ENCODE data around the gene PWP2. TPM values are rescaled to one million over a fixed set of nuclear protein-coding genes. Genes with fewer than 3 reads are reported as not detected.
"Not testable (repeated sequence)": the region's sequence is repeated elsewhere in the genome, so short reads cannot be mapped to it uniquely, and the experiment has no call there.

PWP2 gene
- total RNA-seq, 1 donor from 2014 or later: 10.9 TPM

- no peak overlapping the region for H3K27ac ChIP-seq
- H3K27me3 ChIP-seq (ENCODE audit: low read depth): no peaks in the 10 kb centered on the region
- peaks cover 58% of the 10 kb centered on the region for H3K36me3 ChIP-seq
- ATAC-seq (no peak), DNase-seq (no peak)
- H3K4me1 ChIP-seq: no peaks in the 10 kb centered on the region
- H3K4me3 ChIP-seq: no peak overlapping the region
- intact Hi-C loops (cut with DNase I): no loop called here
- TF ChIP-seq CTCF (IDR thresholded peaks at IDR 0.05): no peak
- H3K9me3 ChIP-seq: no peaks in the 10 kb centered on the region
These were observed 12.4 kb upstream of the PWP2 start for GRCh38 chr21:44094832-44095231.

GRCh38 chr21:44098507-44098906 lies 8.7 kb upstream of the PWP2 start:
- H3K9me3 ChIP-seq; intact Hi-C loops (cut with DNase I); H3K4me3 ChIP-seq; H3K27me3 ChIP-seq (ENCODE audit: low read depth); H3K4me1 ChIP-seq; H3K27ac ChIP-seq; ATAC-seq; DNase-seq: not testable (repeated sequence)
- H3K36me3 ChIP-seq: peaks cover 21% of the 10 kb centered on the region

- peaks cover 16% of the 10 kb centered on the region for H3K36me3 ChIP-seq
- H3K9me3 ChIP-seq; H3K4me3 ChIP-seq; intact Hi-C loops (cut with DNase I); H3K27me3 ChIP-seq (ENCODE audit: low read depth); H3K4me1 ChIP-seq; H3K27ac ChIP-seq; DNase-seq: not testable (repeated sequence)
- ATAC-seq: peak; percentile 86
These were observed 8.2 kb upstream of the PWP2 start for GRCh38 chr21:44098964-44099363.

GRCh38 chr21:44107589-44107988 lies 390 bp downstream of the PWP2 start:
- H3K4me3 ChIP-seq: peak overlapping the region; percentile 45
- H3K27ac ChIP-seq; H3K27me3 ChIP-seq (ENCODE audit: low read depth); intact Hi-C loops (cut with DNase I); DNase-seq; H3K4me1 ChIP-seq; H3K9me3 ChIP-seq; H3K36me3 ChIP-seq: not testable (repeated sequence)
- ATAC-seq: peak; percentile 73 to 81

- DNase-seq; H3K27me3 ChIP-seq (ENCODE audit: low read depth); H3K36me3 ChIP-seq; H3K4me1 ChIP-seq; H3K9me3 ChIP-seq; H3K4me3 ChIP-seq; intact Hi-C loops (cut with DNase I); H3K27ac ChIP-seq: not testable (repeated sequence)
- peak in 1 of 2 donors; percentile 59 for ATAC-seq
These were observed 6.6 kb downstream of the PWP2 start for GRCh38 chr21:44113702-44114371.

GRCh38 chr21:44122131-44122530 lies 14.9 kb downstream of the PWP2 start:
- ATAC-seq; H3K27me3 ChIP-seq (ENCODE audit: low read depth); H3K4me1 ChIP-seq; intact Hi-C loops (cut with DNase I); H3K4me3 ChIP-seq; H3K36me3 ChIP-seq; H3K9me3 ChIP-seq; DNase-seq; H3K27ac ChIP-seq: not testable (repeated sequence)

- H3K9me3 ChIP-seq; H3K4me3 ChIP-seq; H3K36me3 ChIP-seq; ATAC-seq; H3K4me1 ChIP-seq; intact Hi-C loops (cut with DNase I); H3K27me3 ChIP-seq (ENCODE audit: low read depth); H3K27ac ChIP-seq; DNase-seq: not testable (repeated sequence)
These were observed 20.6 kb downstream of the PWP2 start for GRCh38 chr21:44127827-44128226.

- H3K9me3 ChIP-seq; H3K36me3 ChIP-seq; DNase-seq; H3K27me3 ChIP-seq (ENCODE audit: low read depth); H3K4me1 ChIP-seq; intact Hi-C loops (cut with DNase I); H3K27ac ChIP-seq: not testable (repeated sequence)
- peak overlapping the region; percentile 42 for H3K4me3 ChIP-seq
- ATAC-seq: peak in 1 of 2 donors; percentile 28
These were observed 26.5 kb downstream of the PWP2 start for GRCh38 chr21:44133715-44134057.

GRCh38 chr21:44134732-44135131 lies 27.5 kb downstream of the PWP2 start:
- H3K27me3 ChIP-seq (ENCODE audit: low read depth); H3K4me1 ChIP-seq; H3K27ac ChIP-seq; H3K9me3 ChIP-seq; DNase-seq; H3K36me3 ChIP-seq; intact Hi-C loops (cut with DNase I); H3K4me3 ChIP-seq: not testable (repeated sequence)
- peak; percentile 26 to 62 for ATAC-seq

- H3K27ac ChIP-seq; H3K9me3 ChIP-seq; H3K36me3 ChIP-seq; H3K27me3 ChIP-seq (ENCODE audit: low read depth); H3K4me3 ChIP-seq; intact Hi-C loops (cut with DNase I); H3K4me1 ChIP-seq: not testable (repeated sequence)
- DNase-seq (peak; percentile 46), ATAC-seq (peak; percentile 64 to 82)
These were observed 30.8 kb downstream of the PWP2 start for GRCh38 chr21:44138039-44138438.

GRCh38 chr21:44139787-44140551 lies 32.8 kb downstream of the PWP2 start:
- H3K9me3 ChIP-seq; H3K27ac ChIP-seq; intact Hi-C loops (cut with DNase I); H3K36me3 ChIP-seq; DNase-seq; H3K27me3 ChIP-seq (ENCODE audit: low read depth); H3K4me1 ChIP-seq; H3K4me3 ChIP-seq: not testable (repeated sequence)
- ATAC-seq: peak; percentile 21 to 33

GRCh38 chr21:44140552-44140932 lies 33.3 kb downstream of the PWP2 start:
- intact Hi-C loops (cut with DNase I); ATAC-seq: not testable (repeated sequence)

GRCh38 chr21:44142470-44142869 lies 35.3 kb downstream of the PWP2 start:
- H3K36me3 ChIP-seq; ATAC-seq; H3K4me1 ChIP-seq; intact Hi-C loops (cut with DNase I); H3K9me3 ChIP-seq; H3K27ac ChIP-seq; H3K4me3 ChIP-seq; DNase-seq; H3K27me3 ChIP-seq (ENCODE audit: low read depth): not testable (repeated sequence)

More at GRCh38 chr21:44140552-44140932, 33.3 kb downstream of the PWP2 start:
- not testable (repeated sequence) for H3K27ac ChIP-seq; H3K9me3 ChIP-seq; H3K36me3 ChIP-seq; H3K4me3 ChIP-seq; DNase-seq; H3K4me1 ChIP-seq; H3K27me3 ChIP-seq (ENCODE audit: low read depth)

Measured in lower lobe of right lung (tissue), 2 donors.